Measurements from ENCODE around the gene ZFYVE26. TPM values are rescaled to one million over a fixed set of nuclear protein-coding genes. Genes with fewer than 3 reads are reported as not detected.

Gene ZFYVE26
- total RNA-seq, 1 donor: 37.6 TPM

GRCh38 chr14:67856827-67857226 is 40.4 kb upstream of the ZFYVE26 start:
- Histone ChIP-seq H3K36me3 (ENCODE audit: insufficient read depth, low read length) (no peaks in the 10 kb centered on the region), H4K20me1 (ENCODE audit: insufficient read depth, low read length) (no peaks in the 10 kb centered on the region), H2AFZ (ENCODE audit: low read length) (no peak overlapping the region), H3K27me3 (ENCODE audit: insufficient read depth, low read length) (no peaks in the 10 kb centered on the region), H3K79me2 (ENCODE audit: insufficient read depth, low read length) (no peaks in the 10 kb centered on the region), H3K4me1 (ENCODE audit: insufficient read depth, low read length) (no peaks in the 10 kb centered on the region), H3K4me3 (ENCODE audit: insufficient read depth, low read length) (no peak overlapping the region), H3K9me3 (ENCODE audit: low read depth, low read length) (no peaks in the 10 kb centered on the region), H3K4me2 (ENCODE audit: insufficient read depth, low read length) (no peak overlapping the region), H3K27ac (ENCODE audit: low read depth, low read length) (no peak overlapping the region)
- no peak for TF ChIP-seq CTCF (IDR thresholded peaks at IDR 0.05; ENCODE audit: extremely low read depth, low read depth, low read length)
- peak; percentile 31 for DNase-seq (ENCODE audit: insufficient read length, low spot score, missing footprints)

- Histone ChIP-seq H3K36me3 (ENCODE audit: insufficient read depth, low read length) (no peaks in the 10 kb centered on the region), H3K9me3 (ENCODE audit: low read depth, low read length) (no peaks in the 10 kb centered on the region), H3K4me3 (ENCODE audit: insufficient read depth, low read length) (no peak overlapping the region), H2AFZ (ENCODE audit: low read length) (no peak overlapping the region), H3K4me2 (ENCODE audit: insufficient read depth, low read length) (no peak overlapping the region), H3K79me2 (ENCODE audit: insufficient read depth, low read length) (no peaks in the 10 kb centered on the region), H3K27me3 (ENCODE audit: insufficient read depth, low read length) (no peaks in the 10 kb centered on the region), H3K27ac (ENCODE audit: low read depth, low read length) (no peak overlapping the region), H4K20me1 (ENCODE audit: insufficient read depth, low read length) (no peaks in the 10 kb centered on the region), H3K4me1 (ENCODE audit: insufficient read depth, low read length) (no peaks in the 10 kb centered on the region)
- DNase-seq (ENCODE audit: insufficient read length, low spot score, missing footprints): no peak
- TF ChIP-seq CTCF (IDR thresholded peaks at IDR 0.05; ENCODE audit: extremely low read depth, low read depth, low read length): no peak
Measured at GRCh38 chr14:67853715-67854114, 37.3 kb upstream of the ZFYVE26 start.

GRCh38 chr14:67852926-67853604 is 36.7 kb upstream of the ZFYVE26 start:
- Histone ChIP-seq H3K79me2 (ENCODE audit: insufficient read depth, low read length) (no peaks in the 10 kb centered on the region), H3K27ac (ENCODE audit: low read depth, low read length) (no peak overlapping the region), H3K36me3 (ENCODE audit: insufficient read depth, low read length) (no peaks in the 10 kb centered on the region), H4K20me1 (ENCODE audit: insufficient read depth, low read length) (no peaks in the 10 kb centered on the region), H3K4me2 (ENCODE audit: insufficient read depth, low read length) (no peak overlapping the region), H3K4me1 (ENCODE audit: insufficient read depth, low read length) (no peaks in the 10 kb centered on the region), H3K9me3 (ENCODE audit: low read depth, low read length) (no peaks in the 10 kb centered on the region), H2AFZ (ENCODE audit: low read length) (no peak overlapping the region), H3K27me3 (ENCODE audit: insufficient read depth, low read length) (no peaks in the 10 kb centered on the region), H3K4me3 (ENCODE audit: insufficient read depth, low read length) (no peak overlapping the region)
- DNase-seq (ENCODE audit: insufficient read length, low spot score, missing footprints): peak; percentile 59
- TF ChIP-seq CTCF (IDR thresholded peaks at IDR 0.05; ENCODE audit: extremely low read depth, low read depth, low read length): no peak

GRCh38 chr14:67851785-67852410 is 35.5 kb upstream of the ZFYVE26 start:
- Histone ChIP-seq H3K9me3 (ENCODE audit: low read depth, low read length) (no peaks in the 10 kb centered on the region), H3K4me3 (ENCODE audit: insufficient read depth, low read length) (no peak overlapping the region), H4K20me1 (ENCODE audit: insufficient read depth, low read length) (no peaks in the 10 kb centered on the region), H3K4me1 (ENCODE audit: insufficient read depth, low read length) (no peaks in the 10 kb centered on the region), H3K4me2 (ENCODE audit: insufficient read depth, low read length) (no peak overlapping the region), H2AFZ (ENCODE audit: low read length) (no peak overlapping the region), H3K27ac (ENCODE audit: low read depth, low read length) (no peak overlapping the region), H3K27me3 (ENCODE audit: insufficient read depth, low read length) (no peaks in the 10 kb centered on the region), H3K36me3 (ENCODE audit: insufficient read depth, low read length) (no peaks in the 10 kb centered on the region), H3K79me2 (ENCODE audit: insufficient read depth, low read length) (no peaks in the 10 kb centered on the region)
- DNase-seq (ENCODE audit: insufficient read length, low spot score, missing footprints): no peak
- no peak for TF ChIP-seq CTCF (IDR thresholded peaks at IDR 0.05; ENCODE audit: extremely low read depth, low read depth, low read length)
